HCT116 (cell line): ENCODE results near the gene NECTIN3. TPM values are rescaled to one million over a fixed set of nuclear protein-coding genes. Genes with fewer than 3 reads are reported as not detected.
A peak's percentile ranks its signal among the peaks of the same experiment; 100 is the strongest.

ENCODE experiments used
- ATAC-seq: fragments of 200-7000 bp; cut with Tn5 transposase; 2 replicates; pipeline ENCODE4 v1.9.1; 2020; ENCODE audit warnings: mild to moderate bottlenecking, moderate library complexity
- BruUV-seq: library from RNA; stranded (reverse); fragments of 400-500 nt; replicated peaks from 2 replicates; lab custom pipeline; 2021; lab: Mats Ljungman, UMichigan
- CTCF ChIA-PET: fragments of 300-600 bp; sonication (Branson Sonifier 250); formaldehyde crosslinking; loops from one replicate; lab custom pipeline; 2021; ENCODE audit warnings: antibody characterized with exemption; lab: Charles Lee
- POLR2A ChIA-PET: fragments of 300-600, 350-600 bp; sonication (Branson Sonifier 250); formaldehyde crosslinking; loops from one replicate; lab custom pipeline; 2021; ENCODE audit warnings: antibody characterized with exemption; lab: Charles Lee
- RAD21 ChIA-PET, 2 experiments: fragments of 300-600 bp; sonication (Branson Sonifier 250); formaldehyde crosslinking; loops; one replicate each; lab custom pipeline; 2023; ENCODE audit warnings: low total read pairs in 2 of 2; ENCODE audit not compliant: uncharacterized antibody in 2 of 2, unreplicated experiment in 2 of 2, low non-redundant PET in 1 of 2; lab: Charles Lee
- DNase-seq: peaks from one replicate; pipeline ENCODE4 v3.0.0-alpha.2; 2010; ENCODE audit warnings: low read depth, low spot score
- H2AFZ ChIP-seq: fragments of 200-600 bp; shearing (Covaris generic), sonication (generic); 2 replicates; pipeline ENCODE4 v1.6.1; 2017; ENCODE audit warnings: low read depth, mixed run types, mixed read lengths, antibody characterized with exemption, low read length; ENCODE audit not compliant: poor library complexity, severe bottlenecking
- H3K27ac ChIP-seq: 2 replicates; pipeline ENCODE4 v1.5.1; 2012; ENCODE audit warnings: low read depth, low read length
- H3K27me3 ChIP-seq: fragments of 200-600 bp; sonication (generic); 2 replicates; pipeline ENCODE4 v1.6.1; 2016; ENCODE audit warnings: mixed run types, low read length, mixed read lengths; ENCODE audit not compliant: insufficient read depth
- H3K36me3 ChIP-seq, 2 experiments: fragments of 200-500 bp in 1 of 2; fragments of 200-600 bp in 1 of 2; sonication (Bioruptor generic) in 1 of 2; sonication (generic) in 1 of 2; 2 replicates each; pipeline versions ENCODE4 v1.5.1 to v1.6.1; 2014 to 2016; ENCODE audit warnings: low read length in 2 of 2, inconsistent platforms in 1 of 2, mixed read lengths in 1 of 2, mixed run types in 1 of 2; ENCODE audit not compliant: insufficient read depth in 2 of 2, control insufficient read depth in 1 of 2
- H3K4me1 ChIP-seq, 2 experiments: fragments of 200-600 bp in 1 of 2; sonication (generic) in 1 of 2; 2 replicates each; pipeline versions ENCODE4 v1.5.1 to v1.6.1; 2012 to 2017; ENCODE audit warnings: low read length in 2 of 2, inconsistent platforms in 1 of 2, mild to moderate bottlenecking in 1 of 2, mixed read lengths in 1 of 2, mixed run types in 1 of 2, moderate library complexity in 1 of 2; ENCODE audit not compliant: insufficient read depth in 2 of 2, control insufficient read depth in 1 of 2
- H3K4me2 ChIP-seq: fragments of 200-600 bp; sonication (generic); 2 replicates; pipeline ENCODE4 v1.6.1; 2017; ENCODE audit warnings: mixed run types, low read length, mixed read lengths
- H3K4me3 ChIP-seq, 2 experiments: fragments of 200-600 bp in 1 of 2; sonication (generic) in 1 of 2; replicated peaks in 1 of 2; 2 replicates each; pipeline ENCODE4 v1.5.1; 2011 to 2016; ENCODE audit warnings: low read length in 2 of 2, control low read depth in 1 of 2, low read depth in 1 of 2, mild to moderate bottlenecking in 1 of 2, mixed read lengths in 1 of 2, mixed run types in 1 of 2
- H3K79me2 ChIP-seq: fragments of 200-600 bp; sonication (generic); 2 replicates; pipeline ENCODE4 v1.6.1; 2017; ENCODE audit warnings: mild to moderate bottlenecking, mixed run types, low read length, moderate library complexity, mixed read lengths; ENCODE audit not compliant: insufficient read depth
- H3K9ac ChIP-seq: fragments of 200-600 bp; sonication (generic); 2 replicates; pipeline ENCODE4 v1.6.1; 2016; ENCODE audit warnings: low read length, mixed read lengths
- H3K9me2 ChIP-seq: fragments of 200-600 bp; sonication (generic), shearing (Covaris generic); 2 replicates; pipeline ENCODE4 v1.6.1; 2017; ENCODE audit warnings: mixed run types, mild to moderate bottlenecking, moderate library complexity; ENCODE audit not compliant: insufficient read depth
- H3K9me3 ChIP-seq, 2 experiments: fragments of 200-500 bp in 1 of 2; fragments of 200-600 bp in 1 of 2; sonication (Bioruptor generic) in 1 of 2; sonication (generic) in 1 of 2; 2 replicates each; pipeline ENCODE4 v1.6.1; 2014 to 2017; ENCODE audit warnings: low read length in 2 of 2, mixed read lengths in 2 of 2, inconsistent platforms in 1 of 2, low read depth in 1 of 2, mild to moderate bottlenecking in 1 of 2, mixed run types in 1 of 2, moderate library complexity in 1 of 2; ENCODE audit not compliant: control insufficient read depth in 1 of 2, insufficient read depth in 1 of 2
- H4K20me1 ChIP-seq: fragments of 200-600 bp; sonication (generic), shearing (Covaris generic); 2 replicates; pipeline ENCODE4 v1.6.1; 2017; ENCODE audit warnings: mixed run types, mild to moderate bottlenecking, moderate library complexity; ENCODE audit not compliant: insufficient read depth
- CBX3 ChIP-seq: IDR thresholded peaks from 2 replicates; pipeline ENCODE4 v1.6.1; 2012; ENCODE audit warnings: low read depth
- CTCF ChIP-seq, 3 experiments: fragments of 200-600 bp in 1 of 3; sonication (generic) in 1 of 3; IDR thresholded peaks in 2 of 3; conservative IDR thresholded peaks in 1 of 3; 2 replicates each; pipeline ENCODE4 v1.5.1; 2012 to 2017; ENCODE audit warnings: low read depth in 2 of 3, low read length in 2 of 3, antibody characterized with exemption in 1 of 3, borderline replicate concordance in 1 of 3, control low read depth in 1 of 3, mild to moderate bottlenecking in 1 of 3, mixed read lengths in 1 of 3, mixed run types in 1 of 3, moderate library complexity in 1 of 3; ENCODE audit not compliant: insufficient read depth in 1 of 3
- EGR1 ChIP-seq: IDR thresholded peaks from 2 replicates; pipeline ENCODE4 v1.6.1; 2012; ENCODE audit warnings: low read depth
- EZH2 ChIP-seq: fragments of 200-600 bp; sonication (generic); IDR thresholded peaks from 2 replicates; pipeline ENCODE4 v1.6.1; 2017; ENCODE audit warnings: antibody characterized with exemption, mixed run types
- JUND ChIP-seq: IDR thresholded peaks from 2 replicates; pipeline ENCODE4 v1.6.1; 2012
- POLR2A ChIP-seq: IDR thresholded peaks from 2 replicates; pipeline ENCODE4 v1.7.0; 2011; ENCODE audit warnings: borderline replicate concordance; ENCODE audit not compliant: insufficient read depth, insufficient read length; ENCODE audit errors: extremely low read depth
- RAD21 ChIP-seq: IDR thresholded peaks from 2 replicates; pipeline ENCODE4 v1.6.1; 2012; ENCODE audit warnings: low read depth, mild to moderate bottlenecking
- SRF ChIP-seq: IDR thresholded peaks from 2 replicates; pipeline ENCODE4 v1.6.1; 2012; ENCODE audit warnings: low read depth
- TCF7L2 ChIP-seq: IDR thresholded peaks from 2 replicates; pipeline ENCODE4 v1.7.0; 2011; ENCODE audit warnings: borderline replicate concordance, inconsistent platforms; ENCODE audit not compliant: insufficient read depth, insufficient read length; ENCODE audit errors: extremely low read depth
- ZNF274 ChIP-seq: fragments of 200-500 bp; sonication (Bioruptor generic); IDR thresholded peaks from 2 replicates; pipeline ENCODE4 v1.6.1; 2014; ENCODE audit warnings: mild to moderate bottlenecking, low read depth, low read length, inconsistent platforms
- intact Hi-C: fragments of 100-400 bp; cut with micrococcal nuclease; formaldehyde crosslinking; loops from 2 replicates; pipeline ENCODE4 v1.10.0; 2022
- total RNA-seq: library from RNA; stranded (reverse); gene quantifications from one replicate; pipeline ENCODE4 v1.2.1, GENCODE V29; 2021; ENCODE audit not compliant: unreplicated experiment

The NECTIN3 gene
- total RNA-seq, 1 experiment from 2014 or later = 93.6 TPM

DNA sequence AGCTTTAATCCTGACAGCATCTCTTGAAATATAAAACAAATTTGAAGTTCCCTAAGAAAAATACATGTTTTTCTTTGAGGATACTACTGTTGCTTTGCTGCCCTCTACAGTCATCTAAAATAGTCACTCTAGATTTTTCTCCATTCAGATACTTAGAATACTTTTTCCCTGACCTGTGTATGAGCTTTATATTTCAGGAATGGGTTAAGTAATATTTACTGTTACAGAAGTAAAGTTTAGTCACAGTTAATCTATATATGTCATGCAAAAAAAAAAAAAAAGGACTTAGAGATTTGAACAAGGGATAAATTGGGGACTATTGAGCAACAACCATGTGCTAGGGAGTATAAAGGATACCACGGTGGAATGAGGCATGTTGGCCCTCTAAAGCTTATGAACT lies 8.8 kb downstream of the NECTIN3 start:
- Histone ChIP-seq H3K27ac (no peak overlapping the region), H2AFZ (no peak overlapping the region), H3K4me1 (peaks cover 40 to 77% of the 10 kb centered on the region in 2 experiments; a peak in 3 of 4 replicates), H3K36me3 (no peaks in the 10 kb centered on the region), H3K9ac (no peak overlapping the region), H3K4me2 (no peak overlapping the region; the same call in 1 of the 2 replicates), H3K27me3 (no peaks in the 10 kb centered on the region), H3K9me3 (no peaks in the 10 kb centered on the region), H3K79me2 (peaks cover 100% of the 10 kb centered on the region), H4K20me1 (no peaks in the 10 kb centered on the region; the same call in 1 of the 2 replicates), H3K9me2 (no peaks in the 10 kb centered on the region), H3K4me3 (no peak overlapping the region)
- TF ChIP-seq SRF (no peak), EZH2 (no peak), EGR1 (no peak), TCF7L2 (no peak), RAD21 (peak; percentile 65), POLR2A (no peak), ZNF274 (no peak), CTCF (IDR thresholded peaks at IDR 0.05 in 2 of 3, conservative IDR thresholded peaks at IDR 0.05 in 1 of 3; ENCODE audit: borderline replicate concordance in 1 of 3, insufficient read depth in 1 of 3, low read depth in 2 of 3, low read length in 2 of 3) (peak; percentile 23 to 56 (median 48); a peak in 5 of 6 replicates), JUND (no peak), CBX3 (no peak)
- ATAC-seq (no peak), DNase-seq (no peak)
- intact Hi-C loops = loop anchor here (1.0 kb wide), 1 partner anchor 1548 kb away; no protein-coding TSS in a partner anchor
- ChIA-PET CTCF (interaction anchor here (0.7 to 1.7 kb wide), 14 partner anchors 8 to 1549 kb away, joined by 3 to 9 read pairs (median 4); no protein-coding TSS in a partner anchor), RAD21 (no interaction called here), POLR2A (no interaction called here)
- no TSS peak for BruUV-seq
